HCT116 (cell line): ENCODE data around the gene TMEM30A.

Source experiments
- CEBPB ChIP-seq: IDR thresholded peaks from 2 replicates; pipeline ENCODE4 v1.6.1; 2012; ENCODE audit warnings: low read depth
- EZH2phosphoT487 ChIP-seq: fragments of 200-600 bp; IDR thresholded peaks from 2 replicates; pipeline ENCODE4 v1.6.1; 2018; ENCODE audit warnings: antibody characterized with exemption, borderline replicate concordance
- JUND ChIP-seq: IDR thresholded peaks from 2 replicates; pipeline ENCODE4 v1.6.1; 2012
- POLR2A ChIP-seq: IDR thresholded peaks from 2 replicates; pipeline ENCODE4 v1.7.0; 2011; ENCODE audit warnings: borderline replicate concordance; ENCODE audit not compliant: insufficient read depth, insufficient read length; ENCODE audit errors: extremely low read depth
- RAD21 ChIP-seq: IDR thresholded peaks from 2 replicates; pipeline ENCODE4 v1.6.1; 2012; ENCODE audit warnings: low read depth, mild to moderate bottlenecking
- SIN3A ChIP-seq: IDR thresholded peaks from 2 replicates; pipeline ENCODE4 v1.6.1; 2012; ENCODE audit warnings: low read depth
- SP1 ChIP-seq: IDR thresholded peaks from 2 replicates; pipeline ENCODE4 v1.6.1; 2012; ENCODE audit warnings: low read depth
- SRF ChIP-seq: IDR thresholded peaks from 2 replicates; pipeline ENCODE4 v1.6.1; 2012; ENCODE audit warnings: low read depth
- YY1 ChIP-seq: IDR thresholded peaks from 2 replicates; pipeline ENCODE4 v1.6.1; 2011; ENCODE audit warnings: low read length, low read depth, moderate library complexity, mild to moderate bottlenecking; ENCODE audit not compliant: insufficient replicate concordance; ENCODE audit errors: extremely low read depth
- ZFX ChIP-seq: fragments of 450-650 bp; IDR thresholded peaks from 2 replicates; pipeline ENCODE4 v1.6.1; 2017
- TF ChIP-seq, protein P1 (sequence below), 3 experiments: fragments of 200-600 bp in 1 of 3; sonication (generic) in 1 of 3; IDR thresholded peaks in 2 of 3; conservative IDR thresholded peaks in 1 of 3; 2 replicates each; pipeline ENCODE4 v1.5.1; 2012 to 2017; ENCODE audit warnings: low read depth in 2 of 3, low read length in 2 of 3, antibody characterized with exemption in 1 of 3, borderline replicate concordance in 1 of 3, control low read depth in 1 of 3, mild to moderate bottlenecking in 1 of 3, mixed read lengths in 1 of 3, mixed run types in 1 of 3, moderate library complexity in 1 of 3; ENCODE audit not compliant: insufficient read depth in 1 of 3
- TF ChIP-seq, protein P2 (sequence below): IDR thresholded peaks from 2 replicates; pipeline ENCODE4 v1.6.1; 2012
- TF ChIP-seq, protein P3 (sequence below): IDR thresholded peaks from 2 replicates; pipeline ENCODE4 v1.6.1; 2012; ENCODE audit warnings: low read depth
- TF ChIP-seq, protein P4 (sequence below): IDR thresholded peaks from 2 replicates; pipeline ENCODE4 v1.6.1; 2012

DNA sequence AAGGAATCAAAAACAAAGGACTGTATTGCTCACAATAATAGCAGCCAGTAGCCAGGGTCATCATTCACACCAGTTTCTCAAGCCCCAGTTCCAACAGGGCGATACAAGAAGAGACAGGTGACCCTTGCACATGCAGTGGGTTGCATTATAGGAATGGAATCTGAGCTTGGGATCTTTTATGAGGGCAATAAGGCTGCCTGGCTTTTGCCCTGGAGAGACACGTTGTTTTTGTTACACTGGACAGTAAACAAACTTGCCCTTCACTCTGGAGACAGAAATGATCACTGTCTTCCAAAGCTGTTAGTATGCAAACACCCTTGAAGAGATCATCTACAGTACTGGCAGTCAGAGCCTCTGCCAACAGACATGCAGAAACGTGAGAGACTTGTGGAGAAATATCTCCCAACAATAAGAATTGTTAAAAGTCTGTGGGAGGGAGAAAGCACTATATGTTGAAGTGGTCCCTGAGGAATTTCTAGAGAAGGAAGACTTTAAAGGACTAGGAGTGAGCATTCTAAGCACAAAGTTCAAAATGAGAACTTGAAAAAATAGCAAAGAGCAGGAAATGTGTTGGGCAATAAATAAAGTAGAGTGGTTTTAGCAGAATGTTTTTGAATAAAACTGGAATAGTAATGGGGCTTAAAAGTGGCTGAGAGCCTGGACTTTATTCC, 72.5 kb downstream of the TMEM30A start:
- TF ChIP-seq, protein P1, sequence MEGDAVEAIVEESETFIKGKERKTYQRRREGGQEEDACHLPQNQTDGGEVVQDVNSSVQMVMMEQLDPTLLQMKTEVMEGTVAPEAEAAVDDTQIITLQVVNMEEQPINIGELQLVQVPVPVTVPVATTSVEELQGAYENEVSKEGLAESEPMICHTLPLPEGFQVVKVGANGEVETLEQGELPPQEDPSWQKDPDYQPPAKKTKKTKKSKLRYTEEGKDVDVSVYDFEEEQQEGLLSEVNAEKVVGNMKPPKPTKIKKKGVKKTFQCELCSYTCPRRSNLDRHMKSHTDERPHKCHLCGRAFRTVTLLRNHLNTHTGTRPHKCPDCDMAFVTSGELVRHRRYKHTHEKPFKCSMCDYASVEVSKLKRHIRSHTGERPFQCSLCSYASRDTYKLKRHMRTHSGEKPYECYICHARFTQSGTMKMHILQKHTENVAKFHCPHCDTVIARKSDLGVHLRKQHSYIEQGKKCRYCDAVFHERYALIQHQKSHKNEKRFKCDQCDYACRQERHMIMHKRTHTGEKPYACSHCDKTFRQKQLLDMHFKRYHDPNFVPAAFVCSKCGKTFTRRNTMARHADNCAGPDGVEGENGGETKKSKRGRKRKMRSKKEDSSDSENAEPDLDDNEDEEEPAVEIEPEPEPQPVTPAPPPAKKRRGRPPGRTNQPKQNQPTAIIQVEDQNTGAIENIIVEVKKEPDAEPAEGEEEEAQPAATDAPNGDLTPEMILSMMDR (IDR thresholded peaks at IDR 0.05 in 2 of 3, conservative IDR thresholded peaks at IDR 0.05 in 1 of 3; ENCODE audit: borderline replicate concordance in 1 of 3, insufficient read depth in 1 of 3, low read depth in 2 of 3, low read length in 2 of 3), result no peak
- TF ChIP-seq CEBPB (no peak), YY1 (no peak), POLR2A (no peak), SP1 (no peak), RAD21 (no peak), ZFX (no peak), JUND (no peak), SRF (no peak), SIN3A (no peak), EZH2phosphoT487 (no peak)
- TF ChIP-seq, protein P2, sequence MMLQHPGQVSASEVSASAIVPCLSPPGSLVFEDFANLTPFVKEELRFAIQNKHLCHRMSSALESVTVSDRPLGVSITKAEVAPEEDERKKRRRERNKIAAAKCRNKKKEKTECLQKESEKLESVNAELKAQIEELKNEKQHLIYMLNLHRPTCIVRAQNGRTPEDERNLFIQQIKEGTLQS, result no peak
- TF ChIP-seq, protein P3, sequence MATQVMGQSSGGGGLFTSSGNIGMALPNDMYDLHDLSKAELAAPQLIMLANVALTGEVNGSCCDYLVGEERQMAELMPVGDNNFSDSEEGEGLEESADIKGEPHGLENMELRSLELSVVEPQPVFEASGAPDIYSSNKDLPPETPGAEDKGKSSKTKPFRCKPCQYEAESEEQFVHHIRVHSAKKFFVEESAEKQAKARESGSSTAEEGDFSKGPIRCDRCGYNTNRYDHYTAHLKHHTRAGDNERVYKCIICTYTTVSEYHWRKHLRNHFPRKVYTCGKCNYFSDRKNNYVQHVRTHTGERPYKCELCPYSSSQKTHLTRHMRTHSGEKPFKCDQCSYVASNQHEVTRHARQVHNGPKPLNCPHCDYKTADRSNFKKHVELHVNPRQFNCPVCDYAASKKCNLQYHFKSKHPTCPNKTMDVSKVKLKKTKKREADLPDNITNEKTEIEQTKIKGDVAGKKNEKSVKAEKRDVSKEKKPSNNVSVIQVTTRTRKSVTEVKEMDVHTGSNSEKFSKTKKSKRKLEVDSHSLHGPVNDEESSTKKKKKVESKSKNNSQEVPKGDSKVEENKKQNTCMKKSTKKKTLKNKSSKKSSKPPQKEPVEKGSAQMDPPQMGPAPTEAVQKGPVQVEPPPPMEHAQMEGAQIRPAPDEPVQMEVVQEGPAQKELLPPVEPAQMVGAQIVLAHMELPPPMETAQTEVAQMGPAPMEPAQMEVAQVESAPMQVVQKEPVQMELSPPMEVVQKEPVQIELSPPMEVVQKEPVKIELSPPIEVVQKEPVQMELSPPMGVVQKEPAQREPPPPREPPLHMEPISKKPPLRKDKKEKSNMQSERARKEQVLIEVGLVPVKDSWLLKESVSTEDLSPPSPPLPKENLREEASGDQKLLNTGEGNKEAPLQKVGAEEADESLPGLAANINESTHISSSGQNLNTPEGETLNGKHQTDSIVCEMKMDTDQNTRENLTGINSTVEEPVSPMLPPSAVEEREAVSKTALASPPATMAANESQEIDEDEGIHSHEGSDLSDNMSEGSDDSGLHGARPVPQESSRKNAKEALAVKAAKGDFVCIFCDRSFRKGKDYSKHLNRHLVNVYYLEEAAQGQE, result no peak
- TF ChIP-seq, protein P4, sequence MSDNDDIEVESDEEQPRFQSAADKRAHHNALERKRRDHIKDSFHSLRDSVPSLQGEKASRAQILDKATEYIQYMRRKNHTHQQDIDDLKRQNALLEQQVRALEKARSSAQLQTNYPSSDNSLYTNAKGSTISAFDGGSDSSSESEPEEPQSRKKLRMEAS, result no peak
